HepG2 (cell line): ENCODE data around the gene HPDL. TPM values are rescaled to one million over a fixed set of nuclear protein-coding genes. Genes with fewer than 3 reads are reported as not detected.

Experiments used
- BORCS8-MEF2B ChIP-seq: sonication (generic); formaldehyde crosslinking; IDR thresholded peaks from 2 replicates; pipeline ENCODE4 v1.8.0; 2022; ENCODE audit warnings: mild to moderate bottlenecking, missing genetic modification reagents
- CHD4 ChIP-seq: fragments of 200-600 bp; sonication (generic); IDR thresholded peaks from 2 replicates; pipeline ENCODE4 v1.7.0; 2017; ENCODE audit warnings: mild to moderate bottlenecking, low read length, borderline replicate concordance
- FOXK2 ChIP-seq: fragments of 450-650 bp; IDR thresholded peaks from 2 replicates; pipeline ENCODE4 v1.6.1; 2016
- MBD4 ChIP-seq: IDR thresholded peaks from 2 replicates; pipeline ENCODE4 v1.6.1; 2012; ENCODE audit warnings: low read length, inconsistent platforms, borderline replicate concordance
- RNF2 ChIP-seq: fragments of 450-650 bp; conservative IDR thresholded peaks from 2 replicates; pipeline ENCODE4 v1.6.1; 2016; ENCODE audit warnings: low read depth
- SIX4 ChIP-seq: sonication (generic); formaldehyde crosslinking; IDR thresholded peaks from 2 replicates; pipeline ENCODE4 v1.4.0; 2020; ENCODE audit warnings: missing genetic modification reagents
- SRY ChIP-seq: sonication (generic); formaldehyde crosslinking; IDR thresholded peaks from 2 replicates; pipeline ENCODE4 v1.8.0; 2022; ENCODE audit warnings: mild to moderate bottlenecking, missing genetic modification reagents
- TRAFD1 ChIP-seq: sonication (generic); formaldehyde crosslinking; IDR thresholded peaks from 2 replicates; pipeline ENCODE4 v1.5.1; 2020; ENCODE audit warnings: missing genetic modification reagents, mild to moderate bottlenecking, borderline replicate concordance
- ZNF264 ChIP-seq: sonication (generic); formaldehyde crosslinking; IDR thresholded peaks from 2 replicates; pipeline ENCODE4 v1.4.0; 2020; ENCODE audit warnings: missing genetic modification reagents
- ZNF574 ChIP-seq: sonication (generic); formaldehyde crosslinking; IDR thresholded peaks from 2 replicates; pipeline ENCODE4 v1.4.0; 2020; ENCODE audit warnings: missing genetic modification reagents
- ZNF614 ChIP-seq: IDR thresholded peaks from 2 replicates; pipeline ENCODE4 v1.6.1; 2018; ENCODE audit warnings: missing biosample characterization, missing genetic modification reagents, inconsistent platforms, borderline replicate concordance
- polyA plus RNA-seq, 8 experiments: library from polyadenylated mRNA; depleted of rRNA in 3 of 8; stranded (reverse) in 7 of 8; unstranded in 1 of 8; fragments of >200 nt; fragmentation: Illumina TruSeq in 4 of 8; extraction: Trizol in 4 of 8; gene quantifications; 2 replicates each; pipeline versions ENCODE4 v1.2.1 to v1.2.3, GENCODE V29; 2011 to 2016; ENCODE audit warnings: low read depth in 4 of 8, missing spikeins in 1 of 8, mixed read lengths in 1 of 8; ENCODE audit not compliant: insufficient read depth in 1 of 8
- total RNA-seq, 5 experiments: library from RNA; depleted of rRNA; stranded (reverse); fragments of >200 nt; fragmentation: Illumina TruSeq; extraction: Trizol; gene quantifications; 2 replicates each; pipeline ENCODE4 v1.2.3, GENCODE V29; 2016; ENCODE audit warnings: low read depth in 1 of 5
- TF ChIP-seq, protein P1 (sequence below): sonication (generic); formaldehyde crosslinking; conservative IDR thresholded peaks from 2 replicates; pipeline ENCODE4 v1.4.0; 2020; ENCODE audit warnings: missing genetic modification reagents
- TF ChIP-seq, protein P2 (sequence below): sonication (generic); formaldehyde crosslinking; conservative IDR thresholded peaks from 2 replicates; pipeline ENCODE4 v1.8.1; 2023; ENCODE audit warnings: missing genetic modification reagents
- TF ChIP-seq, protein P3 (sequence below): sonication (generic); formaldehyde crosslinking; IDR thresholded peaks from 2 replicates; pipeline ENCODE4 v1.5.1; 2020; ENCODE audit warnings: mild to moderate bottlenecking, moderate library complexity, missing genetic modification reagents
- TF ChIP-seq, protein P4 (sequence below): sonication (generic); formaldehyde crosslinking; IDR thresholded peaks from 2 replicates; pipeline ENCODE4 v1.4.0; 2020; ENCODE audit warnings: mild to moderate bottlenecking, missing genetic modification reagents

HPDL gene
- total and polyA plus RNA-seq, 2 of the 13 experiments (the other 11 are each of a cell fraction or from before 2014, with no cell fraction given): not detected

- TF ChIP-seq SIX4 (CRISPR knock-in tag) (no peak), MBD4 (no peak), ZNF264 (no peak), CHD4 (no peak), TRAFD1 (CRISPR knock-in tag) (no peak), ZNF574 (CRISPR knock-in tag) (no peak), RNF2 (no peak), BORCS8-MEF2B (CRISPR knock-in tag) (no peak), ZNF614 (no peak), SRY (CRISPR knock-in tag) (no peak), FOXK2 (no peak)
- TF ChIP-seq, protein P1, sequence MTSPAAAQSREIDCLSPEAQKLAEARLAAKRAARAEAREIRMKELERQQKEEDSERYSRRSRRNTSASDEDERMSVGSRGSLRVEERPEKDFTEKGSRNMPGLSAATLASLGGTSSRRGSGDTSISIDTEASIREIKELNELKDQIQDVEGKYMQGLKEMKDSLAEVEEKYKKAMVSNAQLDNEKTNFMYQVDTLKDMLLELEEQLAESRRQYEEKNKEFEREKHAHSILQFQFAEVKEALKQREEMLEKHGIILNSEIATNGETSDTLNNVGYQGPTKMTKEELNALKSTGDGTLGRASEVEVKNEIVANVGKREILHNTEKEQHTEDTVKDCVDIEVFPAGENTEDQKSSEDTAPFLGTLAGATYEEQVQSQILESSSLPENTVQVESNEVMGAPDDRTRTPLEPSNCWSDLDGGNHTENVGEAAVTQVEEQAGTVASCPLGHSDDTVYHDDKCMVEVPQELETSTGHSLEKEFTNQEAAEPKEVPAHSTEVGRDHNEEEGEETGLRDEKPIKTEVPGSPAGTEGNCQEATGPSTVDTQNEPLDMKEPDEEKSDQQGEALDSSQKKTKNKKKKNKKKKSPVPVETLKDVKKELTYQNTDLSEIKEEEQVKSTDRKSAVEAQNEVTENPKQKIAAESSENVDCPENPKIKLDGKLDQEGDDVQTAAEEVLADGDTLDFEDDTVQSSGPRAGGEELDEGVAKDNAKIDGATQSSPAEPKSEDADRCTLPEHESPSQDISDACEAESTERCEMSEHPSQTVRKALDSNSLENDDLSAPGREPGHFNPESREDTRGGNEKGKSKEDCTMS (CRISPR knock-in tag): no peak
- TF ChIP-seq, protein P2, sequence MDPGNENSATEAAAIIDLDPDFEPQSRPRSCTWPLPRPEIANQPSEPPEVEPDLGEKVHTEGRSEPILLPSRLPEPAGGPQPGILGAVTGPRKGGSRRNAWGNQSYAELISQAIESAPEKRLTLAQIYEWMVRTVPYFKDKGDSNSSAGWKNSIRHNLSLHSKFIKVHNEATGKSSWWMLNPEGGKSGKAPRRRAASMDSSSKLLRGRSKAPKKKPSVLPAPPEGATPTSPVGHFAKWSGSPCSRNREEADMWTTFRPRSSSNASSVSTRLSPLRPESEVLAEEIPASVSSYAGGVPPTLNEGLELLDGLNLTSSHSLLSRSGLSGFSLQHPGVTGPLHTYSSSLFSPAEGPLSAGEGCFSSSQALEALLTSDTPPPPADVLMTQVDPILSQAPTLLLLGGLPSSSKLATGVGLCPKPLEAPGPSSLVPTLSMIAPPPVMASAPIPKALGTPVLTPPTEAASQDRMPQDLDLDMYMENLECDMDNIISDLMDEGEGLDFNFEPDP: no peak
- TF ChIP-seq, protein P3, sequence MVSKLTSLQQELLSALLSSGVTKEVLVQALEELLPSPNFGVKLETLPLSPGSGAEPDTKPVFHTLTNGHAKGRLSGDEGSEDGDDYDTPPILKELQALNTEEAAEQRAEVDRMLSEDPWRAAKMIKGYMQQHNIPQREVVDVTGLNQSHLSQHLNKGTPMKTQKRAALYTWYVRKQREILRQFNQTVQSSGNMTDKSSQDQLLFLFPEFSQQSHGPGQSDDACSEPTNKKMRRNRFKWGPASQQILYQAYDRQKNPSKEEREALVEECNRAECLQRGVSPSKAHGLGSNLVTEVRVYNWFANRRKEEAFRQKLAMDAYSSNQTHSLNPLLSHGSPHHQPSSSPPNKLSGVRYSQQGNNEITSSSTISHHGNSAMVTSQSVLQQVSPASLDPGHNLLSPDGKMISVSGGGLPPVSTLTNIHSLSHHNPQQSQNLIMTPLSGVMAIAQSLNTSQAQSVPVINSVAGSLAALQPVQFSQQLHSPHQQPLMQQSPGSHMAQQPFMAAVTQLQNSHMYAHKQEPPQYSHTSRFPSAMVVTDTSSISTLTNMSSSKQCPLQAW: no peak; the same call in 1 of the 2 replicates
- TF ChIP-seq, protein P4, sequence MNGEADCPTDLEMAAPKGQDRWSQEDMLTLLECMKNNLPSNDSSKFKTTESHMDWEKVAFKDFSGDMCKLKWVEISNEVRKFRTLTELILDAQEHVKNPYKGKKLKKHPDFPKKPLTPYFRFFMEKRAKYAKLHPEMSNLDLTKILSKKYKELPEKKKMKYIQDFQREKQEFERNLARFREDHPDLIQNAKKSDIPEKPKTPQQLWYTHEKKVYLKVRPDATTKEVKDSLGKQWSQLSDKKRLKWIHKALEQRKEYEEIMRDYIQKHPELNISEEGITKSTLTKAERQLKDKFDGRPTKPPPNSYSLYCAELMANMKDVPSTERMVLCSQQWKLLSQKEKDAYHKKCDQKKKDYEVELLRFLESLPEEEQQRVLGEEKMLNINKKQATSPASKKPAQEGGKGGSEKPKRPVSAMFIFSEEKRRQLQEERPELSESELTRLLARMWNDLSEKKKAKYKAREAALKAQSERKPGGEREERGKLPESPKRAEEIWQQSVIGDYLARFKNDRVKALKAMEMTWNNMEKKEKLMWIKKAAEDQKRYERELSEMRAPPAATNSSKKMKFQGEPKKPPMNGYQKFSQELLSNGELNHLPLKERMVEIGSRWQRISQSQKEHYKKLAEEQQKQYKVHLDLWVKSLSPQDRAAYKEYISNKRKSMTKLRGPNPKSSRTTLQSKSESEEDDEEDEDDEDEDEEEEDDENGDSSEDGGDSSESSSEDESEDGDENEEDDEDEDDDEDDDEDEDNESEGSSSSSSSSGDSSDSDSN (CRISPR knock-in tag): peak; percentile 46; the same call in 1 of the 2 replicates
Measured at GRCh38 chr1:45304311-45305081, 22.2 kb upstream of the HPDL start (continued).
